MM.1S (cell line): ENCODE data around the gene AQP3.
A peak's percentile ranks its signal among the peaks of the same experiment; 100 is the strongest.

Experiments used
- DNase-seq: peaks from one replicate; pipeline ENCODE4 v3.0.0-alpha.2; 2015
- H2AFZ ChIP-seq: fragments of 300-600 bp; sonication (generic); 2 replicates; pipeline ENCODE4 v1.6.0; 2016; ENCODE audit warnings: antibody characterized with exemption, low read length
- H3F3A ChIP-seq: fragments of 300-600 bp; sonication (generic); 2 replicates; pipeline ENCODE4 v1.6.1; 2016; ENCODE audit warnings: mild to moderate bottlenecking, antibody characterized with exemption, low read length, moderate library complexity, mixed read lengths; ENCODE audit not compliant: insufficient read depth
- H3K27ac ChIP-seq: fragments of 300-600 bp; sonication (generic); 2 replicates; pipeline ENCODE4 v1.5.1; 2016; ENCODE audit warnings: mild to moderate bottlenecking, low read length
- H3K27me3 ChIP-seq: fragments of 300-600 bp; sonication (generic); replicated peaks from 2 replicates; pipeline ENCODE4 v1.6.0; 2016; ENCODE audit warnings: low read length; ENCODE audit not compliant: insufficient read depth
- H3K36me3 ChIP-seq: fragments of 300-600 bp; sonication (generic); replicated peaks from 2 replicates; pipeline ENCODE4 v1.6.1; 2016; ENCODE audit warnings: mild to moderate bottlenecking, low read length, mixed read lengths; ENCODE audit not compliant: insufficient read depth
- H3K4me1 ChIP-seq: fragments of 300-600 bp; sonication (generic); 2 replicates; pipeline ENCODE4 v1.6.1; 2016; ENCODE audit warnings: low read length, mixed read lengths
- H3K4me2 ChIP-seq: fragments of 300-600 bp; sonication (generic); 2 replicates; pipeline ENCODE4 v1.6.0; 2016; ENCODE audit warnings: low read depth, low read length
- H3K4me3 ChIP-seq: fragments of 300-600 bp; sonication (generic); 2 replicates; pipeline ENCODE4 v1.5.1; 2016; ENCODE audit warnings: low read length, mixed read lengths
- H3K79me2 ChIP-seq: fragments of 300-600 bp; sonication (generic); 2 replicates; pipeline ENCODE4 v1.6.1; 2016; ENCODE audit warnings: mixed run types, low read length, mixed read lengths
- H3K9ac ChIP-seq: fragments of 300-600 bp; sonication (generic); 2 replicates; pipeline ENCODE4 v1.6.1; 2016; ENCODE audit warnings: low read length, mixed read lengths
- H3K9me2 ChIP-seq: fragments of 300-600 bp; sonication (generic); replicated peaks from 2 replicates; pipeline ENCODE4 v1.6.1; 2016; ENCODE audit warnings: mild to moderate bottlenecking, low read length, mixed read lengths; ENCODE audit not compliant: insufficient read depth
- H3K9me3 ChIP-seq: fragments of 300-600 bp; sonication (generic); replicated peaks from 2 replicates; pipeline ENCODE4 v1.6.1; 2016; ENCODE audit warnings: mild to moderate bottlenecking, low read length, mixed read lengths; ENCODE audit not compliant: insufficient read depth
- H4K20me1 ChIP-seq: fragments of 300-600 bp; sonication (generic); 2 replicates; pipeline ENCODE4 v1.6.1; 2016; ENCODE audit warnings: mild to moderate bottlenecking, low read length, moderate library complexity, mixed read lengths; ENCODE audit not compliant: insufficient read depth
- CTCF ChIP-seq: fragments of 300-600 bp; sonication (generic); IDR thresholded peaks from 2 replicates; pipeline ENCODE4 v1.5.1; 2016; ENCODE audit warnings: antibody characterized with exemption, low read length, mixed read lengths
- EZH2 ChIP-seq: fragments of 300-600 bp; sonication (generic); optimal IDR thresholded peaks from 2 replicates; pipeline ENCODE3; 2017; ENCODE audit warnings: low read depth, mild to moderate bottlenecking, antibody characterized with exemption, low read length, mixed read lengths
- EZH2phosphoT487 ChIP-seq: fragments of 300-600 bp; sonication (generic); IDR thresholded peaks from 2 replicates; pipeline ENCODE4 v1.6.1; 2018; ENCODE audit warnings: antibody characterized with exemption, low read length

Gene AQP3

GRCh38 chr9:33475357-33475756, 28.0 kb upstream of the AQP3 start:
- no peak overlapping the region for H3K27ac ChIP-seq
- H3K9ac ChIP-seq = no peak overlapping the region
- peaks cover 13% of the 10 kb centered on the region for H3K4me1 ChIP-seq
- H3K4me2 ChIP-seq = no peak overlapping the region
- no peak for DNase-seq
- no peak overlapping the region for H2AFZ ChIP-seq
- H3K36me3 ChIP-seq = 0 out of 2 replicates have a peak, but pooled peaks cover 6% of the 10 kb centered on the region
- no peaks in the 10 kb centered on the region for H3K9me2 ChIP-seq
- H3K4me3 ChIP-seq = no peak overlapping the region
- H3K79me2 ChIP-seq = peaks cover 34% of the 10 kb centered on the region
- no peaks in the 10 kb centered on the region for H3K9me3 ChIP-seq
- H3F3A ChIP-seq = no peaks in the 10 kb centered on the region
- TF ChIP-seq CTCF (no peak), EZH2phosphoT487 (no peak), EZH2 (no peak)
- H3K27me3 ChIP-seq = no peaks in the 10 kb centered on the region
- no peaks in the 10 kb centered on the region for H4K20me1 ChIP-seq

GRCh38 chr9:33473643-33474352, 26.4 kb upstream of the AQP3 start, which contains the start of gene NOL6:
TSS of gene NOL6 (minus strand) at chr9:33473924. CDS start at chr9:33473842, 82 bp downstream.
- no peak within 1 kb of the TSS; the same call in 1 of the 2 replicates for H3K27ac ChIP-seq
- H4K20me1 ChIP-seq = no peaks in the 10 kb centered on the region
- H2AFZ ChIP-seq = peak within 1 kb of the TSS; percentile 73
- peaks cover 11% of the 10 kb centered on the region; the same call in 1 of the 2 replicates for H3K36me3 ChIP-seq
- H3K9ac ChIP-seq = peak within 1 kb of the TSS; percentile 82
- no peaks in the 10 kb centered on the region for H3K27me3 ChIP-seq
- H3K4me3 ChIP-seq = peak within 1 kb of the TSS; percentile 98
- H3F3A ChIP-seq = no peaks in the 10 kb centered on the region
- no peak for TF ChIP-seq CTCF
- no peak for TF ChIP-seq EZH2phosphoT487
- no peak for TF ChIP-seq EZH2
- peaks cover 13% of the 10 kb centered on the region for H3K4me1 ChIP-seq
- peaks cover 41% of the 10 kb centered on the region for H3K79me2 ChIP-seq
- peak; percentile 99 for DNase-seq
- peak within 1 kb of the TSS; percentile 77 for H3K4me2 ChIP-seq
- no peaks in the 10 kb centered on the region for H3K9me2 ChIP-seq
- H3K9me3 ChIP-seq = no peaks in the 10 kb centered on the region

GRCh38 chr9:33472881-33473615, 25.7 kb upstream of the AQP3 start:
- no peak for TF ChIP-seq EZH2
- no peak for TF ChIP-seq CTCF

More at GRCh38 chr9:33472881-33473615, 25.7 kb upstream of the AQP3 start:
- Histone ChIP-seq H3K9ac (peak overlapping the region; percentile 82), H2AFZ (peak overlapping the region; percentile 73), H3F3A (no peaks in the 10 kb centered on the region), H3K27ac (no peak overlapping the region), H3K27me3 (no peaks in the 10 kb centered on the region), H4K20me1 (no peaks in the 10 kb centered on the region), H3K4me1 (peaks cover 13% of the 10 kb centered on the region), H3K9me2 (no peaks in the 10 kb centered on the region), H3K4me2 (peak overlapping the region; percentile 73), H3K9me3 (no peaks in the 10 kb centered on the region), H3K4me3 (peak overlapping the region; percentile 98), H3K36me3 (peaks cover 11% of the 10 kb centered on the region; the same call in 1 of the 2 replicates), H3K79me2 (peaks cover 41% of the 10 kb centered on the region)
- DNase-seq = no peak
